ENCODE results near the gene BCOR. TPM values are rescaled to one million over a fixed set of nuclear protein-coding genes. Genes with fewer than 3 reads are reported as not detected.
A peak's percentile ranks its signal among the peaks of the same experiment; 100 is the strongest.

The BCOR gene
- total RNA-seq, 1 experiment from 2014 or later = 134 TPM

- Histone ChIP-seq H3K27ac (ENCODE audit: insufficient read length, low read depth, low read length) (no peak overlapping the region), H4K8ac (replicated peaks; ENCODE audit: insufficient read length, low read depth, low read length) (no peak overlapping the region), H3K56ac (ENCODE audit: insufficient read length, low read depth, low read length) (no peak overlapping the region), H3K23me2 (ENCODE audit: insufficient read length, low read depth, low read length, poor library complexity, severe bottlenecking) (no peaks in the 10 kb centered on the region), H3K4me2 (ENCODE audit: insufficient read depth, insufficient read length, low read length) (no peak overlapping the region), H3K79me2 (ENCODE audit: insufficient read depth, low read length) (no peaks in the 10 kb centered on the region), H3K4me1 (ENCODE audit: insufficient read depth, low read length) (peaks cover 11% of the 10 kb centered on the region; the same call in 1 of the 2 replicates), H2BK120ac (ENCODE audit: low read depth, low read length, poor library complexity, severe bottlenecking) (no peak overlapping the region), H3K4ac (ENCODE audit: low read depth, low read length) (no peak overlapping the region), H3K79me1 (ENCODE audit: insufficient read depth, low read depth, low read length, poor library complexity, severe bottlenecking) (no peaks in the 10 kb centered on the region), H2AFZ (ENCODE audit: low read length) (no peak overlapping the region), H2AK5ac (ENCODE audit: insufficient read length, low read length) (no peak overlapping the region), H3K9ac (ENCODE audit: extremely low read depth, insufficient read length, low read length) (no peak overlapping the region), H3K23ac (ENCODE audit: insufficient read length, low read depth, low read length) (no peak overlapping the region), H2BK15ac (ENCODE audit: low read depth, low read length) (no peak overlapping the region), H4K5ac (ENCODE audit: insufficient read length, low read depth, low read length) (no peak overlapping the region), H3K14ac (ENCODE audit: insufficient read depth, low read length) (no peak overlapping the region), H3K27me3 (ENCODE audit: insufficient read depth, low read length) (no peaks in the 10 kb centered on the region), H4K91ac (ENCODE audit: insufficient read length, low read depth, low read length) (no peak overlapping the region), H3K18ac (ENCODE audit: insufficient read length, low read depth, low read length) (no peak overlapping the region), H2BK5ac (ENCODE audit: insufficient read length, low read length) (no peak overlapping the region), H2BK12ac (ENCODE audit: insufficient read length, low read depth, low read length) (no peak overlapping the region), H4K20me1 (ENCODE audit: control insufficient read depth, insufficient read depth, insufficient read length) (no peaks in the 10 kb centered on the region), H3K9me3 (ENCODE audit: control insufficient read depth, low read depth, low read length) (no peaks in the 10 kb centered on the region), H2BK20ac (ENCODE audit: low read depth, low read length, poor library complexity, severe bottlenecking) (no peak overlapping the region), H3T11ph (ENCODE audit: low read length) (no peak overlapping the region)
- Mint-ChIP-seq H3K9me3 (peaks cover 68 to 75% of the 10 kb centered on the region in 2 experiments), H3K27ac (no peak overlapping the region), H3K4me1 (peaks cover 30 to 40% of the 10 kb centered on the region in 2 experiments), H3K36me3 (ENCODE audit: insufficient read depth in 1 of 3, low read depth in 3 of 3) (peaks cover 48 to 99% (median 80%) of the 10 kb centered on the region in 3 experiments), H3K4me3 (0 out of 5 replicates have a peak overlapping the region, but pooled peaks of 1 of the 2 experiments have one; percentile 6), H3K27me3 (ENCODE audit: low read depth) (0 out of 2 replicates have a peak, but pooled peaks cover 2% of the 10 kb centered on the region)
- DNase-seq = peak; percentile 77
- no peak for TF ChIP-seq CTCF (conservative IDR thresholded peaks at IDR 0.05)
- WGBS (ENCODE audit: extremely low coverage, insufficient read length, low lambda C conversion rate) = no CpG with 5 or more reads among the region's 25 CpGs
These were observed 33.6 kb downstream of the BCOR start for GRCh38 chrX:40064055-40064597.

Data from H9 (cell line).